Stimulated activated CD8-positive, alpha-beta memory T cell treated with anti-CD3 and anti-CD28 coated beads, Interleukin-4, amount 100 ng/mL, for 48 hours (primary cell): Measurements from ENCODE around the gene PHC3.

ENCODE experiments used
- DNase-seq: peaks from one replicate; pipeline ENCODE4 v3.0.0-alpha.2; 2020

PHC3 gene

GRCh38 chr3:170064108-170064507 lies 117.4 kb downstream of the PHC3 start:
- DNase-seq, result no peak

- DNase-seq, result no peak
These were observed 117.8 kb downstream of the PHC3 start for GRCh38 chr3:170063691-170064090.

GRCh38 chr3:170062769-170063168 lies 118.8 kb downstream of the PHC3 start:
- DNase-seq, result no peak

- no peak for DNase-seq
These were observed 119.5 kb downstream of the PHC3 start for GRCh38 chr3:170062068-170062467.

GRCh38 chr3:170059447-170059846 lies 122.1 kb downstream of the PHC3 start:
- no peak for DNase-seq

- peak; percentile 45 for DNase-seq
These were observed 123.4 kb downstream of the PHC3 start for GRCh38 chr3:170058127-170058526.

GRCh38 chr3:170057550-170057949 lies 124.0 kb downstream of the PHC3 start:
- DNase-seq, result no peak

- no peak for DNase-seq
These were observed 124.7 kb downstream of the PHC3 start for GRCh38 chr3:170056710-170057454.

GRCh38 chr3:170055209-170055608 lies 126.3 kb downstream of the PHC3 start:
- peak; percentile 46 for DNase-seq

GRCh38 chr3:170054204-170054603 lies 127.3 kb downstream of the PHC3 start:
- DNase-seq, result no peak

- no peak for DNase-seq
These were observed 129.1 kb downstream of the PHC3 start for GRCh38 chr3:170052398-170052797.

- no peak for DNase-seq
These were observed 130.8 kb downstream of the PHC3 start for GRCh38 chr3:170050753-170051152.

GRCh38 chr3:170049146-170050000 lies 132.2 kb downstream of the PHC3 start:
- no peak for DNase-seq

GRCh38 chr3:170047133-170047404 lies 134.5 kb downstream of the PHC3 start:
- no peak for DNase-seq

GRCh38 chr3:170046269-170047132 lies 135.0 kb downstream of the PHC3 start:
- no peak for DNase-seq

- no peak for DNase-seq
These were observed 136.7 kb downstream of the PHC3 start for GRCh38 chr3:170044795-170045244.

- DNase-seq, result no peak
These were observed 137.3 kb downstream of the PHC3 start for GRCh38 chr3:170044271-170044670.

GRCh38 chr3:170043506-170043905 lies 138.0 kb downstream of the PHC3 start:
- DNase-seq, result no peak

- DNase-seq, result no peak
These were observed 141.1 kb downstream of the PHC3 start for GRCh38 chr3:170040418-170040817.

- DNase-seq, result peak; percentile 36
These were observed 143.0 kb downstream of the PHC3 start for GRCh38 chr3:170038434-170039110.
